A549 treated with CpdA at 1 μM for 4 hours (cell line): ENCODE results near the gene PSMC2. TPM values are rescaled to one million over a fixed set of nuclear protein-coding genes. Genes with fewer than 3 reads are reported as not detected.

Source experiments
- total RNA-seq: library from RNA; stranded (reverse); fragments of 200-300 nt; extraction: Qiagen RNA extraction; gene quantifications from 5 replicates; pipeline ENCODE4 v1.2.3, GENCODE V29; 2022; ENCODE audit warnings: low read depth

The PSMC2 gene
- total RNA-seq, result 162 to 209 TPM (median 169 TPM) in 5 replicates

GRCh38 chr7:103347507-103348267 lies at the start of gene PSMC2:
TSS of gene PSMC2 (plus strand) at chr7:103347643. CDS start at chr7:103347712, 69 bp downstream.

GRCh38 chr7:103344453-103345149 lies 2.8 kb upstream of the PSMC2 start, which contains the start of gene DNAJC2:
TSS of gene DNAJC2 (minus strand) at chr7:103344767. CDS start at chr7:103344622, 145 bp downstream.

Other genes starting within 250 kb of the PSMC2 start
- 4.1 to 6.1 TPM (median 4.6 TPM) in 5 replicates for gene NAPEPLD, start 198.5 kb upstream of the PSMC2 start, total RNA-seq
- gene PMPCB, start 50.2 kb upstream of the PSMC2 start, total RNA-seq, result 60.7 to 74.4 TPM (median 67.9 TPM) in 5 replicates
- 43.7 to 54.9 TPM (median 46.4 TPM) in 5 replicates for gene DNAJC2, start 2.9 kb upstream of the PSMC2 start, total RNA-seq
- gene SLC26A5, start 98.6 kb downstream of the PSMC2 start, total RNA-seq, result not detected in 5 replicates